ENCODE measurements around the gene ALDH4A1. TPM values are rescaled to one million over a fixed set of nuclear protein-coding genes. Genes with fewer than 3 reads are reported as not detected.

The ALDH4A1 gene
- total and polyA plus RNA-seq, 2 of the 4 experiments (the other 2 are of a cell fraction) = 8.6 to 21.1 TPM

DNA sequence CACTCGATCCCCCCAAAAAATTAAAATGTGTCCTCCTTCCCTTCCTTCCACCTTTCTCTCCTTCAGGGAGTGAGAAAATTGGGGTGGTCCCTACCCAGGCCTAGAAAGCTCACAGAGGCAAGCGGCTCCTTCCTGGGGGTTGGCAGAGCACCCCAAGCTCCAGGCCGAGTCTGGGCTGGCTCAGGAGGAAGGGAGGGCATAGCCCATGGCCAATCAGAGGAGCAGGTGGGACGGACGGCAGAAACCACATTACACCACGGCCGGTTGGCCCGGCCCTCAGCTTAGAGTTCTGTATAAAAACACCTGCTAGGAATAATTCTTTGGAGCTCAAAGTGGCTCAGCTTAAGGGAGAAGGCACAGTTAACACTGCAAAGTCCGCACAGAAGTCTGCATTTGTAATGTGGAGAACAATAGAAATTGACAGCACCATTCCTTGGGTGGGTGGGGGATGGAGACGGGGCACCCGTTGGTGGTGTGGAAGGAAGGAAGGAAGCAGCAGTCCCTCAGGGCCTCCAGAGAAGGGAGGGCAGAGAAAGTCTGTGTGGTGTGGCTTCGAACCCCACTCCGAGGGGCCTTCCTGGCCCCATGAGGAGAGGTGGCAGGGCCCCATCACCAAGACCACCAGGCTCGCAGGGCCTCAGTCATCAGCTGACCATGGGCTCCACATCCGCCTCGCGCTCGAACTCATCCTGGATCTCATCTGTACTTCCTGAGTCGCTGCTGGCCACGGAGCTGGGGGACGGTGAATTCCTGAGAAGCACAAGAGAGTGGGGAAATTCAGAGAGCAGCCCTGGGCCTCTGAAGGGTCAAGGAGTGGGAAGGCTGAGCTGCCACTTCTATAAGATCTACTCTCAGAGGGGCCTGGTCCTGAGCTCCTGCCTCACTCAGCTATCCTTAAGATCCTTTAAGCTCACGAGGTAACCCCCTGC, 5.8 kb upstream of the ALDH4A1 start:
- H3K9me1 ChIP-seq (ENCODE audit: insufficient read depth, low read length) = no peaks in the 10 kb centered on the region
- no peak overlapping the region for H3K27ac ChIP-seq (ENCODE audit: insufficient read depth, low read length)
- no TSS peak for BruUV-seq (replicated peaks)
- H3K14ac ChIP-seq (replicated peaks; ENCODE audit: low read depth, low read length) = no peak overlapping the region
- intact Hi-C loops (cut with micrococcal nuclease) = loop anchor here (1.0 kb wide), 1 partner anchor 188 kb away; no protein-coding TSS in a partner anchor
- no peak overlapping the region for H3K4ac ChIP-seq (ENCODE audit: low read depth, low read length)
- H3K27me3 ChIP-seq (ENCODE audit: control insufficient read depth, insufficient read depth, low read length) = no peaks in the 10 kb centered on the region
- in situ Hi-C loops (cut with MboI; ENCODE audit: low sequenced_read_pairs) = no loop called here
- dilution Hi-C loops (cut with HindIII; ENCODE audit: low sequenced_read_pairs, unreplicated experiment) = no loop called here
- no peak overlapping the region for H3K4me2 ChIP-seq (ENCODE audit: low read depth, low read length)
- H2AK5ac ChIP-seq (ENCODE audit: low read depth, low read length) = no peak overlapping the region
- peaks cover 6 to 11% of the 10 kb centered on the region in 2 experiments; a peak in 3 of 4 replicates for H3K79me1 ChIP-seq (ENCODE audit: low read depth in 1 of 2, low read length in 2 of 2)
- DNase-seq (no peak), ATAC-seq (ENCODE audit: low read depth) (no peak)
- H3K56ac ChIP-seq (ENCODE audit: extremely low read depth, insufficient read depth, low read length) = no peak overlapping the region
- H2AK9ac ChIP-seq (replicated peaks; ENCODE audit: low read depth, low read length, poor library complexity) = no peak overlapping the region
- no peak overlapping the region for H4K91ac ChIP-seq (ENCODE audit: insufficient read depth, low read depth, low read length)
- no peak overlapping the region for H4K8ac ChIP-seq (ENCODE audit: low read depth in 2 of 2, low read length in 2 of 2)
- peaks cover 2% of the 10 kb centered on the region for H3K4me1 ChIP-seq (ENCODE audit: control insufficient read depth, insufficient read depth, low read length)
- no peak overlapping the region for H4K5ac ChIP-seq (ENCODE audit: low read depth, low read length)
- H3K9me3 ChIP-seq (ENCODE audit: control insufficient read depth, insufficient read depth, low read length) = no peaks in the 10 kb centered on the region
- H3K4me3 ChIP-seq (ENCODE audit: insufficient read depth, low read depth, low read length) = no peak overlapping the region
- CTCF ChIA-PET = interaction anchor here (2.1 kb wide), 1 partner anchor 40 kb away, joined by 8 read pairs; no protein-coding TSS in a partner anchor
- 0 out of 2 replicates have a peak, but pooled peaks cover 9% of the 10 kb centered on the region for H4K20me1 ChIP-seq (ENCODE audit: insufficient read depth, low read length)
- H3K18ac ChIP-seq (ENCODE audit: low read depth, low read length) = no peak overlapping the region
- H2BK120ac ChIP-seq (ENCODE audit: low read depth, low read length) = no peak overlapping the region
- TF ChIP-seq, protein P1, sequence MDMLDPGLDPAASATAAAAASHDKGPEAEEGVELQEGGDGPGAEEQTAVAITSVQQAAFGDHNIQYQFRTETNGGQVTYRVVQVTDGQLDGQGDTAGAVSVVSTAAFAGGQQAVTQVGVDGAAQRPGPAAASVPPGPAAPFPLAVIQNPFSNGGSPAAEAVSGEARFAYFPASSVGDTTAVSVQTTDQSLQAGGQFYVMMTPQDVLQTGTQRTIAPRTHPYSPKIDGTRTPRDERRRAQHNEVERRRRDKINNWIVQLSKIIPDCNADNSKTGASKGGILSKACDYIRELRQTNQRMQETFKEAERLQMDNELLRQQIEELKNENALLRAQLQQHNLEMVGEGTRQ (IDR thresholded peaks at IDR 0.05; ENCODE audit: low read depth, low read length) = no peak
- TF ChIP-seq, protein P2, sequence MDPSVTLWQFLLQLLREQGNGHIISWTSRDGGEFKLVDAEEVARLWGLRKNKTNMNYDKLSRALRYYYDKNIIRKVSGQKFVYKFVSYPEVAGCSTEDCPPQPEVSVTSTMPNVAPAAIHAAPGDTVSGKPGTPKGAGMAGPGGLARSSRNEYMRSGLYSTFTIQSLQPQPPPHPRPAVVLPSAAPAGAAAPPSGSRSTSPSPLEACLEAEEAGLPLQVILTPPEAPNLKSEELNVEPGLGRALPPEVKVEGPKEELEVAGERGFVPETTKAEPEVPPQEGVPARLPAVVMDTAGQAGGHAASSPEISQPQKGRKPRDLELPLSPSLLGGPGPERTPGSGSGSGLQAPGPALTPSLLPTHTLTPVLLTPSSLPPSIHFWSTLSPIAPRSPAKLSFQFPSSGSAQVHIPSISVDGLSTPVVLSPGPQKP (IDR thresholded peaks at IDR 0.05; ENCODE audit: borderline replicate concordance, low read depth, low read length) = no peak
- no peak for TF ChIP-seq MAFK (IDR thresholded peaks at IDR 0.05; ENCODE audit: low read depth, low read length)
- TF ChIP-seq RCOR1 (IDR thresholded peaks at IDR 0.05; ENCODE audit: insufficient replicate concordance, low read length) = no peak
- no peak for TF ChIP-seq POLR2A (IDR thresholded peaks at IDR 0.05; ENCODE audit: low read depth, low read length)
- no peak for TF ChIP-seq NFE2L2 (IDR thresholded peaks at IDR 0.05; ENCODE audit: low read depth, low read length)
- TF ChIP-seq SMC3 (IDR thresholded peaks at IDR 0.05; ENCODE audit: low read depth, low read length) = no peak
- POLR2A ChIA-PET (ENCODE audit: unreplicated experiment) = no interaction called here
- H3K9ac ChIP-seq (ENCODE audit: low read depth, low read length) = no peak overlapping the region
- no peak overlapping the region for H3K23ac ChIP-seq (ENCODE audit: low read depth, low read length)
- no peak overlapping the region for H2BK20ac ChIP-seq (ENCODE audit: low read depth, low read length)
- no peak overlapping the region for H2BK15ac ChIP-seq (ENCODE audit: low read depth, low read length)
- no peak overlapping the region for H2BK5ac ChIP-seq (ENCODE audit: low read depth, low read length, poor library complexity, severe bottlenecking)
- WGBS, 2 experiments (ENCODE audit: extremely low coverage in 2 of 2, insufficient read length in 1 of 2) = no CpG with 5 or more reads among the region's 22 CpGs
- peaks cover 30% of the 10 kb centered on the region for H3K36me3 ChIP-seq (ENCODE audit: control insufficient read depth, insufficient read depth, low read length)
- H2AFZ ChIP-seq (replicated peaks; ENCODE audit: low read length, poor library complexity) = no peak overlapping the region
